GM12891 (cell line): ENCODE data around the gene PTCH1.

ENCODE experiments used
- POLR2A ChIP-seq: IDR thresholded peaks from 2 replicates; pipeline ENCODE4 v1.6.1; 2011; ENCODE audit warnings: low read depth, low read length, control low read depth
- POLR2AphosphoS5 ChIP-seq: IDR thresholded peaks from 2 replicates; pipeline ENCODE4 v1.6.1; 2011; ENCODE audit warnings: low read depth, low read length, control low read depth
- TAF1 ChIP-seq: IDR thresholded peaks from 2 replicates; pipeline ENCODE4 v1.6.1; 2011; ENCODE audit warnings: low read depth, low read length, control low read depth

DNA sequence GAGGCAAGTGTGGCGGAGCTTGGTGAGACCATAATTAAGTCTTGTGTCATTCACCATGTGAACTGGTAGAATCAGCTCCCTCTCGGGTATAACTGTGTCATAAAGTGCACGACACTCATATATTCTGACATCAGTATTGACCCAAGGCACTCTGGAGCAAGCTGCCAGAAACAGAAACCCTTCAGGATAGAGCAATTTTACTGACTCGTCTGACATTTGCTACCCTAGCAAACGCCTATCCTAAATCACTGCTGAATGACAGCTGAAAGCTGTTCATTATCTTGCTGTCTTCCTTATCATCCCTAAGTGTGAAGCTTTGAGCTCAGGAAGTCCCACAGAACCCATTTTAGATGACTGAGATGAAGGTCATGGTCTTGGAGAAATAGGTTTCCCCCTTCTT lies 27.8 kb downstream of the PTCH1 start:
- TF ChIP-seq POLR2A (no peak), TAF1 (no peak), POLR2AphosphoS5 (no peak)
